ENCODE data around the gene SNX14.

DNA sequence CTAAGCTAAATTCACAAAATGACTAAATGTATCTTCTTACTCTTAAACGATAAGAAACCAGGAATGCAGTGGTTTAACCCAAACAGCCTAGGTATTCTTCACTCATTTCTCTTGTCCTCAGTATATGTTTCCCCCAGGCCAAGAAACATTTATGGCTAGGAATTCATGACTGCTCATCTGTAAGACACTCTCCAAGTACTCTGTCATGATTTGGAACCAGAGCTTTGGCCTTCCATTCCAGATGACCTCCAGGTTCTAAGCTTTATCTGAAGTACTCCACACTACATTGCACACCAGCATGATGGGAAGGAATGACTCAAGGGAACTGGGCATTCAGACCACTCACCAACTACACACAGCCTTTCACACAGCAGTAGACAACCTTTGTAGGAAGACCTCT is 114.5 kb downstream of the SNX14 start:
- TF ChIP-seq, protein P1, sequence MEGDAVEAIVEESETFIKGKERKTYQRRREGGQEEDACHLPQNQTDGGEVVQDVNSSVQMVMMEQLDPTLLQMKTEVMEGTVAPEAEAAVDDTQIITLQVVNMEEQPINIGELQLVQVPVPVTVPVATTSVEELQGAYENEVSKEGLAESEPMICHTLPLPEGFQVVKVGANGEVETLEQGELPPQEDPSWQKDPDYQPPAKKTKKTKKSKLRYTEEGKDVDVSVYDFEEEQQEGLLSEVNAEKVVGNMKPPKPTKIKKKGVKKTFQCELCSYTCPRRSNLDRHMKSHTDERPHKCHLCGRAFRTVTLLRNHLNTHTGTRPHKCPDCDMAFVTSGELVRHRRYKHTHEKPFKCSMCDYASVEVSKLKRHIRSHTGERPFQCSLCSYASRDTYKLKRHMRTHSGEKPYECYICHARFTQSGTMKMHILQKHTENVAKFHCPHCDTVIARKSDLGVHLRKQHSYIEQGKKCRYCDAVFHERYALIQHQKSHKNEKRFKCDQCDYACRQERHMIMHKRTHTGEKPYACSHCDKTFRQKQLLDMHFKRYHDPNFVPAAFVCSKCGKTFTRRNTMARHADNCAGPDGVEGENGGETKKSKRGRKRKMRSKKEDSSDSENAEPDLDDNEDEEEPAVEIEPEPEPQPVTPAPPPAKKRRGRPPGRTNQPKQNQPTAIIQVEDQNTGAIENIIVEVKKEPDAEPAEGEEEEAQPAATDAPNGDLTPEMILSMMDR (IDR thresholded peaks at IDR 0.05) = no peak
- TF ChIP-seq POLR2A (IDR thresholded peaks at IDR 0.05) = no peak
